ENCODE data around the gene LRRC72.

- no peak for TF ChIP-seq SMARCC2 (IDR thresholded peaks at IDR 0.05; ENCODE audit: low read depth)
- no peak for TF ChIP-seq ZNF639 (CRISPR knock-in tag; conservative IDR thresholded peaks at IDR 0.05 in 1 of 2, IDR thresholded peaks at IDR 0.05 in 1 of 2)
These were observed 5.6 kb downstream of the LRRC72 start for GRCh38 chr7:16532272-16532671.
